HG03565 (cell line): ENCODE measurements around the gene RAB15.
A peak's percentile ranks its signal among the peaks of the same experiment; 100 is the strongest.

ENCODE experiments used
- ATAC-seq: cut with Tn5 transposase; IDR thresholded peaks from one replicate; pipeline ENCODE4 v1.9.1; 2021; ENCODE audit warnings: mild to moderate bottlenecking, moderate library complexity; ENCODE audit not compliant: unreplicated experiment

Gene RAB15

DNA sequence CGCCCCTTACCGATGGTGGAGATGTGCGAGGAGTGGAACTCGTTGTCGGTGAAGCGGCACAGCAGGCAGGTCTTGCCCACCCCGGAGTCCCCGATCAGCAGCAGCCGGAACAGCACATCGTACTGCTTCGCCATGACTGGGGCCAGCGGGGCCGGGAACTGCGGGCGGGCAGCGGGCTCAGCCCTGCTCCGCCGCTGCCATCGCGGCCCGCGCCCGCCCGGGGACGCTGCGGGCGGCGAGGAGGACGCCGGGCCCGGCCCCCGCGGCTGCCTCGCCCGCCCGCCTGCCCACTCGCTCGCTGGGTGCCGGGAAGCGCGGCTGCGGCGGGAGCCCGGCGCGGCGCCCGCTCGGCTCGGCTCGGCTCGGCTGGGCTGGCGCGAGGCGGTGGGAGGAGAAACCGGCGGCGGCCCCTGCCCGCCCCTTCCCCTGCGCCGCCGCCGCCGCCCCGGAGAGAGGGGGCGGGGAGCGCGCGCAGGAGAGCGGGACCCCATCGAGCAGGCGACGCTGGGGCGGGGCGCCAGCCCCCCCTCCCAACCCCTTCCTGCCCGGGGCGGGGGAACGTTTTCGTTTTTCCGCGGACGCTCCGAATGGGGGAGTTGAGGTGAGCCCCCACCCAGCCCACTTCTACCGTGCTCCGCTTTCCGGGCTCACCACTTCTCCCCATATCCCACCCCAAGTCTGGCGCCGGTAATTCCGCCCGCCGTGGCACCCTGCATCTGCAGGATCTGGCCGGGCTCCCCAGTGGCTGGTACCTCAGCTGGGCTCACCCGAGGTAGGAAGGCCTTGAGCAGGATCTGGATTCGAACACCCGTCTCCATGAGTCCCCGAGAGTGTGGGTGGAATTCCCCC lies at the start of gene RAB15:
TSS of gene RAB15 (minus strand) at position 394 of the 849 bp plus-strand sequence. CDS start at position 134, 260 bp downstream.
- no peak for ATAC-seq

- ATAC-seq = peak; percentile 54
These were observed 47.9 kb upstream of the RAB15 start for GRCh38 chr14:65019944-65020566.

DNA sequence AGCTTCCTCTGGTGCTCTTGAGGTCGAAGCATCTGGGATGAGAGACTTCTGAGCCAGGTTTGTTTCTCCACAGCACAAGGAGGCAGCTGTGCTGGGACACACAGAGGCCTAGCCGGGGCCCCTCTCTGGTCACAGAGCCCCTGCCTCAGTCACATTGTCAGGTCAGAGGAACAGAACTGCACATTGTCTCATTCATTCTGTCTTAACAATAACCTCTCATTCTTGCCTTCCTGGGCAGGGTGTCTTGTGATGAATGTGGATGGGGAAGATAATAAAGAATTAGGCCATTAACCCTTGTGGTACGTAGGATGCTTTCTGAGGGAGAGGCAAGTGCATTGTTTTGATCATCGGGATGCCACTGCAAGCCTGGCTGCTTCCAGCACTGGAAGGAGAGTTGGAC lies 44.3 kb upstream of the RAB15 start:
- ATAC-seq = no peak

DNA sequence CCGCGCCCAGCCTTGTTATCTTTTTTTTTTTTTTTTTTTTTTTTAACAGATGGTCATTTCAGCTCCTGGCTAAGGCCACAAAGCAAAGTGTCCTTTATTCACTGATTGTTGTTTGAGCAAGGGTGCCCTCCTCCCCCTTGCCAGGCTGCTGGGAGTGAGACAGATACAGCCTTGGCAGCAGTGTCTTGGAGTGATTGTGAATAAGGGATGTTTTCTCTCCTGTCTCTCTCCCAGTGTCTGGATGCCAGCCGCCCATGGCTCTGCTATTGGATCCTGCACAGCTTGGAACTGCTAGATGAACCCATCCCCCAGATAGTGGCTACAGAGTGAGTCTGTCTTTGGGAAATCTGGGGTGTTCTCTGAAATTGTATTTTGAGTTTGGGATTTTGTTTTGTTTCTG lies 43.3 kb upstream of the RAB15 start:
- no peak for ATAC-seq

- ATAC-seq = no peak
These were observed 40.2 kb upstream of the RAB15 start for GRCh38 chr14:65012353-65012752.

DNA sequence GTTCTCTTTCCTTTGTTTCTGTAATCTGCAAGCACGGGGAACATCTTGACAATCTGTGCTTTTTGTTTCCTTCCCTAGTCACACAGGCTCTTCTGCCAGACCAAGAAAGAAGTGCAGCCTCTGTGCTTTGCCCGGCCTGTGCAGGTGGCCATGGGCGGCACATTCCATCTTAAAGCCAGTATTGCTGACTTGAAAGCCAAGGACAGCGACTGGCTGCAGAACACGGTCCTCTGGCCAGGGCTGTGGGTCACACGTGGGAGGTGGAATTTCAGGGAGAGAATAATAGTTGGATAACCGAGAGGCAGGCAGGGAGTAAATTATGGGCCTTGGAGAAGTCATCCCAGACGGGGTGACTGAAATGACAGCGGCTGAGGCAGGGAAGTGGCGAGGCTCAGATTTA lies 39.4 kb upstream of the RAB15 start:
- ATAC-seq = no peak

DNA sequence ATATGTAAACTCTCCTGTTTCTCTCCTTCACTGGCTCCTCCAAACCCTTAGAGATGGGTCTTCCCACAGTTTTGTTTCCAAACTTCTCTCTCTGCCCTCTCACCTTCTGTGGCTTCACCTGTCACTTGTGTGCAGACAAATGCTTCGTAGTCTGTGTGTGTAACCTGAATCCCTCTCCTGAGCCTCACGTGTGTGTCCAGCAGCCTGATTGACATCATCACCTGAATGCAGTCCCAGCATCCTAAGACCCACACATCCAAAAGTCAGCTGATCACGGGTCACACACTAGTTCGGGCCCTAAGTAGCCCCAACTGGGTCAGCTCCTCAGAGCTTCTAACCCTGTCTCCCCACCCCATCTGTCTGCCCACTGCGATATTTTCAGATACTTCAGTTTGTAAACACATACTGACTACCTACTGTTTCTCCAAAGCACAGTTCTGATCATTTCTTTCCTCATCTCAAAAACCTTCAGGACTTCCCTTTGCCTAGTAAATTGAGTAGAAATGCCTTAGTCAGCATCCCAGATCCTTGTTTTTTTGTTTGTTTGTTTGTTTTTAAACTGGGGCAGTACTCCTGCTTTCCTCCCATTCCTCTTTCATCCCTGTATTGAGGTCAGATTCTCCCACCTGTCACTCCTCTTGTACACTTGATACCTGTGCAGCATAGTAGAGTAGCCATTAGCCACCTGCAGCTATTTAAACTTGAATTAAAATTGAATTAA lies 38.2 kb upstream of the RAB15 start:
- no peak for ATAC-seq

DNA sequence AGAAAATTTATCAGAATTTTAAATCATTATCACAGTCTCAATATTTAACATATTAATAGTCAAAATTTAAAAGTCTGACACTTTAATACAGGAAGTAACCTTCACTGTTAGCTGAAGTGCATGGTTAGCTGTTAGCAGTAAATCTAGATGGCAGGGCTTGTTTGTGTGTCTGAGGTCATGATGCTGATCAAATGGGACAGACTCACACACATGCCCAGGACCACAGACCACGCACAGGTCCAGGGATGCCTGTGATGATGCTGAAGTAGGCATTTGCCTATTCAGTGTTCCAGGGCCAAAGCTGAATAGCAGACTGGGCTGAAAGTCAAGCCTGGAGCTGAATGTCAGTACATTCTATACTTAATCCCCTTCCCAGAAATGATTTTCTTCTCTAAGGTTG lies 35.1 kb upstream of the RAB15 start:
- ATAC-seq = no peak

DNA sequence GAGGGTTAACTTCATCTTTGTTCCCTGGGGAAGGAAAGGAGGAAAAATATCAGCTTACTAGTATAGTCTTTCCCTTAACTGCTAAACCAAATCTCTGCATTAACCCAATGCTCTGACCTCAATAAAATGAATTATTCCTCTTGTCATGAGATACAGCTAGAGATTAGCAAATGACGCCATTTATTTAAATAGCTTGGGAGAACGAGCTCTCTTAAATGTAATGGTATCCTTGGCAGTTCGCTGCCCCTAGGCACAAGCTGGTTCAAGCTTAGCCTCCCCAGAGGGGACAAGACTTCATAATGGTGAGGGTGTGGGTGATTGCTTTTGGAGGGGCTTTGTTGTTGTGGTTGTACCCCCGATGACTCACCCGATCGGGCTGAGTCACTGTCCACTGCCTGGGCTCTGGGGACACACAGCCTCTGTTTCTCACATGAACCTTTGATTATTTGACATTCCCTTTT lies 34.2 kb upstream of the RAB15 start:
- no peak for ATAC-seq

DNA sequence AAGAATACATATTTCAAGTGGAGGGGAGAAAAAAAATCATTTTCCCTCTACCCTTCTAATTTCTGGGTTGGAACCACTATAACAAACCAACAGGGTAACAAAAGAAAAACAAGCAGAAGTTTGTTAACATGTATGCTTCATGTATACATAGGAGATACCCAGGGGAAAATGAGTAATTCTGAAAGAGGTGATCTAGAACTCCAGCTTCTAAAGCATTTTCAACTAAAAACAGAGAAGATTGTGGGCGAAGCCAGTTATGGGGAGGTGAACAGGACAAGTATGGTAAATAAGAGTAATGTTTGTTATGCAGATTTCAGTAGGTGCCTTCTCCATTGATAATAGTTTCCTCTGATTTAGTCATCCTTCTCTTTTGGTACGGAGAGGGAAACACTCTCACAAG lies 31.3 kb upstream of the RAB15 start:
- peak; percentile 58 for ATAC-seq

- ATAC-seq = no peak
These were observed 30.6 kb upstream of the RAB15 start for GRCh38 chr14:65002586-65003210.

- no peak for ATAC-seq
These were observed 29.6 kb upstream of the RAB15 start for GRCh38 chr14:65001723-65002122.

DNA sequence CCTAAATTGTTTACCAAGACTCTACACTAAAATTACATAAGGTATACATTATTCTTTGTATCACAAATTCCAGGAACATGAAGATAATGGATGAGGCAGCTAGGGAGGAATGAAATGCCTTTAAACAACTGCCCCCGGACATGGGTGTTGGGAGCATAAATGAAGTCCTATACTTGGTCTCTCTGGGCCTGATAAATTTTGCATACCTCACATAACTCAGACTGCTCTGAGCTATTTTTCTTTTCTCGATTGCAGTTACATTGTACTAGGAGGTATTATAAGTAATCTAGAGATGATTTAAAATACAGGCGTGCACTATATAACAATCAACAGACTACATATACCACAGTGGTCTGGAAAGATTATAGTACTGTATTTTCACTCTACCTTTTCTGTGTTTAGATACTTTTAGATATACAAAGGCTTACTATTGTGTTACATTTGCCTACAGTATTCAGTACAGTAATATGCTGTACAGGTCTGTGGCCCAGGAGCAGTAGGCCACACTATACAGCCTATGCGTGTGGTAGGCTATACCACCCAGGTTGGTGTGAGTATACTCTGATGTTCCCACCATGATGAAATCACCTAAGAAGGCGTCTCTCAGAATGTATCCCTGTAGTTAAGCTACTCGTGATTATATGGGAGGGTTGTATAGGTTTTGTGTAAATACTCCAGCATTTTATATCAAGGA lies 28.9 kb upstream of the RAB15 start:
- ATAC-seq = no peak

GRCh38 chr14:64998455-64998931 lies 26.4 kb upstream of the RAB15 start:
- no peak for ATAC-seq

DNA sequence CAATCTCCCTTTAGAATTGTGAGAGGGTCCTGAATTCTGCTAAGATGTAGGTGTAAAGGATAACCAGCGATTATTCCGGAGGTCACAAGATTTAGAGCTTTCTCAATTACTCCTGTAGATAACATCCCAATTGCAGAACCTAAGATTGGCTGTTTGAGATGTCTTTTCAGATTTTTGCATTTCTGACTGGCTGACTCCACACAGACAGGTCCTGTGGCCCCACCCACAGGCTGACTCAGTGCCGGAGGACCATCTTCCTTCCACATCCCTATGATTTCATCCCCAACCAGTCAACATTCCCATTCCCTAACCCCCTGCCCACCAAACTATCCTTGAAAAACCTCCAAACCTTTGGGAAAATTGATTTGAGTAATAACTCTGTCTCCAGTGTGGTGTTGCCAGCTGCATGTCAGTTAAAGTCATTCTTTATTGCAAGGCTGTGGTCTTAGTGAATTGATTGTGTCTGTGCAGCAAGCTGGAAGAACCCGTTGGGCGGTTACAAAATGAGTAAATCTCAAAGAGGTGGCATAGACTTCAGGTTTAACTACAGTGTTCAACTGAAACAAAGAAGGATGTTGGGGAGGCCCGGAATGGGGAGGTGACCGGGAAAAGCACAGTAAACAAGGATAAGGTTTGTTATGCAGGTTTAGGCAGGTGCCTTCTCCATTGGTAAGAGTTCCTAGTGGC lies 25.1 kb upstream of the RAB15 start:
- ATAC-seq = no peak

- ATAC-seq = no peak
These were observed 23.2 kb upstream of the RAB15 start for GRCh38 chr14:64995291-64995690.

DNA sequence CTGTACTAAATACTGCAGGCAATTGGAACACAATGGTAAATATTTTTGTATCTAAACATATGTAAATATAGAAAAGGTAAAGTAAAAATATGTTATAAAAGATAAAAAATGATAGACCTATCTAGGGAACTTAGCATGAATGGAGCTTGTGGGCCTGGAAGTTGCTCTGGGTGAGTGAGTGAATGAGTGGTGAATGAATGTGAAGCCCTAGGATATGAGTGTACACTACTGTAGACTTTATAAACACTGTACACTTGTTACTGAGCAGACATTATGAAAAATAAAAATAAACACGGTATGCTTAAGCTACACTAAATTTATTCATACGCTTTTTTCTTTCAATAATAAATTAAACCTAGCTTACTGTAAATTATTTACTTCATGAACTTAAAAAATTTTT lies 22.4 kb upstream of the RAB15 start:
- no peak for ATAC-seq

- no peak for ATAC-seq
These were observed 21.3 kb upstream of the RAB15 start for GRCh38 chr14:64993266-64993930.

- ATAC-seq = no peak
These were observed 20.3 kb upstream of the RAB15 start for GRCh38 chr14:64992328-64992885.
